ENCODE data around the gene CDC42BPA.
"Not testable (repeated sequence)": the region's sequence is repeated elsewhere in the genome, so short reads cannot be mapped to it uniquely, and the experiment has no call there.

CDC42BPA gene

DNA sequence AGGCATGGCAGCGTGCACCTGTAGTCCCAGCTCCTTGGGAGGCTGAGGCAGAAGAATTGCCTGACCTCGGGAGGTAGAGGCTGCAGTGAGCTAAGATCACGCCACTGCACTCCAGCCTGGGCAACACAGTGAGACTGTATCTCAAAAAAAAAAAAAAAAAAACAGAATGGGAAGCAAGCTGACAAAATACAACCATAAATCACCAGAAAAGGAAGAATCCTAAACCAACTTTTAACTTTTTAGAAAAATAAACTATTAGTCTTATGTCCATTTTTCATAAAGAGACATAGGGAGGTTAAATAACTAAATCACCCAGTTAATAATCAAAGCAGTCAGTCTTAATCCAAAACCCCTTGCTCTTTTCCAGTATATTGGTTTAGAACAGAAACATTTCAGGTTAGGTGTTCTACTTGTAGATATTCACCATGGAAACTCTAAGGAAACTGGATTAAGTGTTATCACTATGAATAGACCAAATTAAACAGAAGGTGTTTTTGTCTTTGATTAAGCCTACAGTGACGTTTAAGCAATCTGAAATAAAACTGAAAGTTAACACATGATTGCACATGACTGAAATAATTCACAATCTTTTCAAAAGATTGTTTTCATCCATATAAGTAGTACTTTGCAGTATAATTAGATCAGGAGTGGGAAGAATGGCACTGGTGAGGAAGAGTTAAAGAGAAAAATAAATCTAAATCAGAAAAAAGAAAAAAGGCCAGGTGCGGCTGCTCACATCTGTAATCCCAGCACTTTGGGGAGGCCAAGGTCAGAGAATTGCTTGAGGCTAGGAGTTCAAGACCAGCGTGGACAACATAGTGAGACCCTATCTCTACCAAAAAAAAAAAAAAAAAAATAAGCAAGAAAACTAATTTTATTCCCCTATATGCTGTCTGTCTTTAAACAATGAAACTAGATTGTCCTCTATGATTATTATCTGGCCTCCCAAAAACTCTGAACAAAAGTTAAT lies 9.6 kb downstream of the CDC42BPA start:
- no peak for DNase-seq

GRCh38 chr1:227306689-227307088 lies 11.6 kb downstream of the CDC42BPA start:
- no peak for DNase-seq

- DNase-seq: no peak
Measured at GRCh38 chr1:227305894-227306626, 12.2 kb downstream of the CDC42BPA start.

GRCh38 chr1:227304665-227305064 lies 13.6 kb downstream of the CDC42BPA start:
- no peak for DNase-seq

DNA sequence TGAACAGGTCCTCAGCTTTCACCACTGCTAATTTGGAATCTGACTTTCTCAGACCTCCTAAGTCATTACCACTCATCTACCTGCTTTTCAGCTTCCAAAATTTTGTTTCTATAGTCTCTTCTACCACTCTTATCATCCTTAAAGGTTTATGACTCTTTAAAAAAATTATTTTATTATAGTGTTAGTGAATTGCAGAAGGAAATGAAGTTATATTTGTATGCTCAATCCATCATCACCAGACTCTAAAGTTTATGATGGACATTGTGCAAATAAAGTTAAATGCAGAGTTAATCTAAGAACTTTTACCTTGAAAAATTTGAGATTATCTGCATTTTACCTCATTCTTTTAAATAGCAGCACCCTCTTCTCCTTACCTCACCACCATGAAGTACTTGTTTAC lies 14.6 kb downstream of the CDC42BPA start:
- no peak for DNase-seq

GRCh38 chr1:227300682-227301081 lies 17.6 kb downstream of the CDC42BPA start:
- no peak for DNase-seq

- no peak for DNase-seq
Measured at GRCh38 chr1:227299688-227300087, 18.6 kb downstream of the CDC42BPA start.

DNA sequence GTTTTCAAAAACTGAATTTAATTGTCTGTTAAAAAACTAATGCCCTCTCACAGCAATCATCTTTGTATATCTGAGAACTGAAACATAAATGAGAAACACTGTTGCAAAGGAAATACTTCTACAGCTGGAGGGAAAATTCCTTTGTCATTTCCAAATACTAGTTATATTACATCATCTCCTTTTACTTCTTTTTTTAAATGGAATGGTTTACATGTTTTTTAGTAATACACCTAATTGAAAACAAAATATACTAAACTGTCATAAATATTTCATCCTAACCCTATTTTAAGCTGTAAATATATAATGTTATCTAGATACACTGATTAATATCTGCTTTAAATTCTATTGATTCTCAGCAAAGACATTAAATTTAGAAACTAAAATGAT lies 19.1 kb downstream of the CDC42BPA start:
- no peak for DNase-seq

DNA sequence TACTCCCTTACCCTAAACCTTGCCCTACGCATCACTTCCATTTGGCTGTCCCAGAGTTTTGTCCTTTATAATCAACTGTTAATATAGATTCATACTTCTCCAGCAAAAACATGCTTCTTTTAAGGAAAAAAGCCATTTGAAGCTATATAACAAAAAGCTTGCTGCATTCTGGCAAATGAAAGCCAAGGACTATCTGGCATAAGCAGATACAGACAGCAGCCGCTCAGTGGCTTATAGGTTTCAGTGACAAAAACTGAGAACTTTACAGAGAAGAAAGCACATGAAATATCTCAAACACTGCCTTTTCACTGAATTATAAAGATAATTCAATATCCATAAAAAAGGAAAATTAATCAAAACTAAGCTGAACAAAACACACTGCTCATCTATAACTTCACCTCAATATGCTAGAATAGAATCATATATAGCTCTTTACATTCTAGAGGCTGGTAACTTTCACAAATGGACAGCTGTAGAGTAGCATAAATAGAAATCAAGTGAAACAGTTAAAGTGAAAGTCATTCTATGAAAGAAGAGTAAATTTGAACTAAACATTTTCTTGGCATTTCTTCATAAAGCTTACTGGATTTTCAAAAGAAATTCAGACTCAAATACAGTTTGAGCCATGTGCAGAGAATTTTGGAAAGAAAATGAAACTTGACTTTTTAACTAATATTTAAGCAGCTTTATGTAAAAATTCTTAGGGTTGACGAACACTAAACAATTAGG lies 19.6 kb downstream of the CDC42BPA start:
- DNase-seq: no peak

DNA sequence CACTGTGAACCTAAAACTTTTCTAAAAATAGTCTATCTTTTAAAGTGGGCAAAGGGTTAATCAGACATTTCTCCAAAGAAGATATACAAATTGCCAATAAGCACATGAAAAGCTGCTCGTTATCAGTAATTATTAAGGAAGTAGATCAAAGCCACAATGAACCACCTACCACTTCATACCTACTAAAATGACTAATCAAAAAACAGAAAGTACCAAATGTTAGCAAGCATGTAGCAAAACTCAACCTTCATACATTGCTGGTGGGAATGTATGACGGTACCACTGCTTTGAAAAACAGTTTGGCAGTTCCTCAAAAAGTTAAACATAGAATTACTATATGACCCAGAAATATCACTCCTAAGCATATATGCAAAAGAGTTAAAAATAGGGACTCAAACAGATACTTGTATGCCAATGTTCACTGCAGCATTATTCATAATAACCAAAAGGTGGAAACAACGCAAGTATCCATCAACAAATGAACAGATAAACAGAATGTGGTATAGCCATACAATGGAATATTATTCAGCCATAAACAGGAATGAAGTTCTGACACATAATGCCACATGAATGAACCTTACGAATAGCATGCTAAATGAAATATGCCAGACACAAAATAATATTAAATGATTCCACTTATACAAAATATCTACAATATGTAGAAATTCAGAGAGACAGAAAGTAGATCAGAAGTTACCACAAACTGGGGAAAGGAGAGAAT lies 21.1 kb downstream of the CDC42BPA start:
- no peak for DNase-seq

- DNase-seq: no peak
Measured at GRCh38 chr1:227295609-227296008, 22.7 kb downstream of the CDC42BPA start.

DNA sequence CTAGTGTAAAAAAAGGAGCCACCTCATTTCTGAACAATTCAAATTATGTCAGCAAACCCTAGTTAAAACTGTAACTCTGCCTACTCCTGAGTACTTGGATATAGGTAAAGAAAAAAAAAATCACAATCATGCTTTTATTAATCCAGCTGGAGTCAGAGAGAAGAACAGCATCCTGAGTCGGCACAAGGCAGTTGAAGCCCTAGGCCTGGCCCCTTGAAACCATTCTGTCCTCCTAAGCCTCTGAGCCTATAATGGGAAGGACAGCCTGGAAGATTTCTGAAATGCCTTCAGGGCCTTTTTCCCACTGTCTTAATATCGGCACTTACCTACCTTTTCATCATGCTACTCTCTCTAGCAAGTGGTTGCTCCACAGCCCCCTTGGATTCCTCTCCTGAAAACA lies 32.5 kb downstream of the CDC42BPA start:
- no peak for DNase-seq

DNA sequence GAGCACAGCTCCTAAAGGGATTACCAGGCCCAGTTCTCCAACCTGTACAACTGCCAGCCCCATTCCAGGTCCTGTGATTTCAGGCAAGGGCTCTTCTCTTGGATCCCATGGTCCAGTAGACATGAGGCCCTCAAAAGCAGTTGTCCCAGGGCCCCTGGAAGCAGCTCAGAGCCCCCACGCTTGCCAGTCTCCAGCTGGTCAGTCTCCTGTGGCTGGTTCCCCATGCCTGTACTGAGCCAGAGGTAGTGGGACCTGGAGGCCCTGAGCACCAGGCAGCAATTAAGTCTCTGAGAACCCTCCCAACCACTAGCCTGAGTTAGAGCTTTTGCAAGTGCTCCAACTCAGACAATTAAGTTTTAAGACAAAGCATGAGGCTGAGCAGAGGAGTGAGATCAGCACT lies 36.9 kb downstream of the CDC42BPA start:
- no peak for DNase-seq

DNA sequence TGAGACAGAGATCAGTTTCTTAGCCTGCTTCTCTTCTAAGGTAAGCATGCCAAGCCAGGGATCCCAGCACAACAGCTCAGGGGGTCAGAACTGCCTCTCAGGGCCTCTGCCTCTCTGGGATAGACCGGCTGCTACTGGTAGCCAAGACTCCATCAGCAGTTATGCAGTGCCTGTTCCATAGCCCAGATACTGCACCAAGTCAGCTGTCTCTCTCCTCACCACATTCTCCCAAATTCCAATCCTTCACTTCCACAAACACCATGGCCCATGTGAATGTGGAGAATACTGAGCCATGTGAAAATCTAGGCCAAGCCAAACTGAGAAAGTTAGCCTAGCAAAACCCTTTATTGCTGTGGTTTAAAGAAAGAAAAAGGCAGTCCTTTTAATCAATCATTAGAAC lies 37.5 kb downstream of the CDC42BPA start:
- DNase-seq: no peak

GRCh38 chr1:227276156-227276693 lies 42.1 kb downstream of the CDC42BPA start:
- not testable (repeated sequence) for DNase-seq

GRCh38 chr1:227273557-227273956 lies 44.7 kb downstream of the CDC42BPA start:
- no peak for DNase-seq

DNA sequence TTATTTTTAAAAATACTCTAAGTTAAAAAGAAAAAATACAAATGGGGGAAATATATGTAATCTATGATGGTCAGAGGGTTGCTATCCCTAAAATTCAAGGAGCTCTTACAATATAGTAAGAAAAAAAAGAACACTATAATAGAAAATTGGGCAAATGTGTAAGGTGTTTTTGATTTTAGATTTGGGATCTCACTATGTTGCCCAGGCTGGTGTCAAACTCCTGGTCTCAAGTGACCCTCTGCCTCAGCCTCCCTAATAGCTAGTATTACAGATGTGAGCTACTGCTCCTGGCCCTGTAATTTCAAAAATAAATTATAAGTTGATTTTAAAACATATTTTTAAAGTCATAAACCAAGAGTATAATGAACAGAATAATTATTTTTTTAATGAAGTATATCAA lies 45.9 kb downstream of the CDC42BPA start:
- no peak for DNase-seq

GRCh38 chr1:227270554-227270953 lies 47.7 kb downstream of the CDC42BPA start:
- no peak for DNase-seq

DNA sequence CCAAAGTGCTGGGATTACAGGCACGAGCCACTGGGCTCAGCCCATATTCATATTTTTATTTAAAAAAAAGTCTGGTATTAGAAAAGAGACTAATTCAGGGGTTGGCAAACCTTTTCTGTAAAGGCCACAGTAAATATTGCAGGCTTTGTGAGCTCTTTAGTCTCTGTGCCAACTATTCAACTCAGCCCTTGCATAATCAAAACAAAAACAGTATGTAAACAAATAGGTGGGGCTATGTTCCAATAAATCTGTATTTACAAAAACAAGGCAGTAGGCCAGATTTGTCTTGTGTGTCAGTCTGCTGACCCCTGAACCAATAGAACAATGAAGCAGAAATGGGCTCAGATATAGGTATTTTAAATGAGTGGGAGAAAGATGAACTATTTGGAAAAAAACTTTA lies 49.3 kb downstream of the CDC42BPA start:
- no peak for DNase-seq

GRCh38 chr1:227265891-227266290 lies 52.4 kb downstream of the CDC42BPA start:
- no peak for DNase-seq

GRCh38 chr1:227263869-227264268 lies 54.4 kb downstream of the CDC42BPA start:
- DNase-seq: no peak

DNA sequence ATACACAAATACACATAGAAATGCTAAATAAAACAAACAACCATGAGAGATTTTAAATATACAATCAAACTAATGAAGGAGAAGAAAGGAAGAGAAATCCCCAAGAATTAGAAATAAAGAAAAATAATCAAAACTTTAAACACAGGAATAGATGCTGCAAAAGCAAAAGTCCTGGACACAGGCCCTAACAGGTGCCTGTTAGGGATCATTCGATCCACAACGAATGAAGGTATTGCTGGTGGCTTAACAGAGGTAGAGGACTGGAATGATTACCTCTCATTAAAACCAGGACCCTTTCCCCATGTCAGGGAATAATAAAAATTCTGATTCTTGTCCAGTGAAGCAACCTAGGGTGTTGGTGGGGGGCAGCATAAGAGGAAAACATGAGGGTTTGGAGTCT lies 56.8 kb downstream of the CDC42BPA start:
- no peak for DNase-seq
